Hematopoietic multipotent progenitor cell (in vitro differentiated cells): ENCODE measurements around the gene NIPAL3. TPM values are rescaled to one million over a fixed set of nuclear protein-coding genes. Genes with fewer than 3 reads are reported as not detected.
A peak's percentile ranks its signal among the peaks of the same experiment; 100 is the strongest.

Source experiments
- DNase-seq, 3 donors: peaks; one replicate each; pipeline ENCODE4 v3.0.0-alpha.2; 2011 to 2015; ENCODE audit warnings: low read depth in 2 of 3, low spot score in 2 of 3
- total RNA-seq: library from RNA; depleted of rRNA; stranded (reverse); fragments of >200 nt; gene quantifications from one replicate; pipeline ENCODE4 v1.2.3, GENCODE V29; 2012

NIPAL3 gene
- 48.7 TPM for total RNA-seq

DNA sequence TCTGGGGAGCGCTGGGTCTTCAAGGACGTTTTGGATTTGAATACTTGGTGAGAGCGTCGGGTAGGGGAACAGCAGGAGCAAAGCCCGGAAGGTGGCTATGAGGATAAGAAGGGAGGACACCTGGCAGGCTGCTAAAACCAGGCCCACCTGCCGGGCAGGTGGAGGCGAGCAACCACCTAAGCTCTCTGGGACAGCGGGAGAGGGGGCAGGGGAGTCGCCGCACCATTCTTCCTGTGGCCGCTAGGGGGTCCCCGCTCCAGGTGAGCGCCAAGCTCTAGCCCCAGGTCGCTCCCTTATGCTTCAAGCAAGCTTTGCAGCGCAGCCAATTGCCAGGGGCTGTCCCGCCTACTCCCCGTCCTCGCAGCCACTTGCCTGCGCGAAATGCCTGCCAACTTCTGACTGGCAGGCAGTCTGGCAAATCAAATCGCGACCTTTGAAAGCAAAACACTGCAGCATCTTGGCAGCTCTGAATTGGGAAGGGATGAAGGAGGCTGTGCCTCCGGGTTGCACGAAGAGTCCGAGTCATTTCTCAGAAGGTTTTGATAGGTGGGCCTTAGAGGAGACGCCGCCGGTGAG, at the start of gene NIPAL3:
TSS of gene NIPAL3 (plus strand) at position 469 of the 576 bp plus-strand sequence. CDS start 3,746 bp downstream, outside the sequence.
- peak; percentile 85 to 99 (median 99) for DNase-seq

DNA sequence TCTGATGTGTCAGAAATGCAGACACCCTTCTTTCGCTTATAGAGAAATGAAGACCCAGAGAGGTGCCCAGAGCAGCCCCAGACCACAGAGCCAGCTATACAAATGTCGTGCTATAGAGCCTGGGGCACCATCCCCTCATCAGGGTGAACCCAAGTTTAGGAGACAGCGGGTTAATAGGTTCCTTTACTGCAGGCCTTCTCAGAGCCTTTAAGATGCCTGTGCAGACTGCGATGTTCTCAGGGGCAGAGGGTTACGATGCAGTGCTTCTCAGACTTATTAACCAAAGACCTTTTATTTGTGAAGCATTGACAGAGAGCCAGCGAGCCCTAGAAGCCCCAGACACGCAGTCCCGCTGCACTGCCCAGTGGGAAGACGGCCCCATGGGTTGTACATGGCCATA, 48.9 kb upstream of the NIPAL3 start:
- no peak for DNase-seq

DNA sequence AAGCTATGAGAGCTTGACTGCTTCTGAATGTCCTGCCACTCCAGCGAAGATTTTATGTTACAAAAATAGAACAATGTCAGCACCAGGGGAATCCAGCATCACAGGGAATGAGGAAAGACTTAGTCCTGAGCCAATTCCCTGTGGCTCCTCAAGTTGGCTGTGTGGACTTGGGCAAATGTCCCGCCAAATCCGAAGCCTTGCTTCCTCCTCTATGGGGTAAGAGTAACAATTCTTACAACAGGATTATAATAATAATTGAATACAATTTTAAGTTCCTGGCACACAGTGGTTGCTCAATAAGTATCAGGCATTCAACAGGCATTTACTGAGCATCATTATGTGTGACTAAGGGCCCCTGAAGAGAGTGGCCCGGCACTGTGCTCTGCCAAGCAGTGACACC, 46.4 kb upstream of the NIPAL3 start:
- DNase-seq = no peak

DNA sequence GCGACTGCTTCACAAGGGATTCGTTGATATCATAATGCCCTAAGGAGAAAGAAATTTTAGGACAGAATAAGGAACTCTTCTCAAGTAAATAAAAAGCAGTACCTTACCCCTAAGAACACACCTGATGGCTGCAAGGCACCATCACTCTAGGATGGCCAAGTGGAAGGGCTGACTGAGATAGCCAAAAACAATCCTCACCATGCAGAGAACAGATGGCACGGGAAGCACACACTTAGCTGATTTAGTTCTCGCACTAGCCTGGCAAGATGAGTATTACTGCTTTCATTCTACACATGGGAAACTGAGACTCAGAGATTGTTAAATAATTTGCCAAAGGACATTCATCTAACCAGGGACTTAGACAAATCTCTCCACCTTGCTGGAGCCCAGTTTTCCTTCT, 45.8 kb upstream of the NIPAL3 start:
- no peak for DNase-seq

DNA sequence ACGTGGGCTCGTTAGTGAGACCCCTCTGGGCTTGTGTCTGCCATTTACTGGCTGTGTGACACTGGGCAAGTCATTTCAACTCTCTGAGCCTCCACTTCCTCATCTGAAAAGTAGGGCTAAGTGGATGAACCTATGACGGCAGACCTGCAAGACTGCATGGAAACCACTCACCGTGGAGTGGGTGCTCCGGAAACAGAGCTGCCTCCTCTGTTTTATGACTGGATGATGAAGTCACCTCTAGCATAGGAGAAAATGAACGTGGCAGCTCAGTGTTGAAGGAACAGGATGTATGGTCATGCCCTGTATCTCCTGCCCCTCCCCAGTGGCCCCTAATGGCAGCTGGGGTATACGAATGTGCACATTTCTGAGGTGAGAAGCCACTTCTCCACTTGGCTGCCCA, 42.6 kb upstream of the NIPAL3 start:
- DNase-seq = no peak

DNA sequence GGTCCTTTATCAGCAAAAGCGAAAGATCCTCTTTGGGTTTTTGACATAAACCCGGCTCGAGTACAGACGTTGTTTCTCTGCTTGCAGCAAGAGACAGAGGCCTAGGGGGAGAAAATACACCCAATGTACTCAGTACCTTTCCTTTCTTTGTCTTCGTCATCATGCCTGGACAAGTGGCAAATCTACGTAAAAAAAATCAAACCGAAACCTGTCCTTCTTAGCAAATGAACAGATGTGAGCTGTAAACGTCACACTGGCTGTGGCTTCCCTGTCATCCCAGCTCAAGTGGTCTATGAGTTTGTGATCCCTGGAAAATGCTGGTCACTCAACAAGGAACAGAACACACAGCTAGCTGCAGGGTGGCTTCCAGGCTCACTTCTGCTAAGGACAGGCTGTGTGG, 41.9 kb upstream of the NIPAL3 start:
- DNase-seq = no peak

DNA sequence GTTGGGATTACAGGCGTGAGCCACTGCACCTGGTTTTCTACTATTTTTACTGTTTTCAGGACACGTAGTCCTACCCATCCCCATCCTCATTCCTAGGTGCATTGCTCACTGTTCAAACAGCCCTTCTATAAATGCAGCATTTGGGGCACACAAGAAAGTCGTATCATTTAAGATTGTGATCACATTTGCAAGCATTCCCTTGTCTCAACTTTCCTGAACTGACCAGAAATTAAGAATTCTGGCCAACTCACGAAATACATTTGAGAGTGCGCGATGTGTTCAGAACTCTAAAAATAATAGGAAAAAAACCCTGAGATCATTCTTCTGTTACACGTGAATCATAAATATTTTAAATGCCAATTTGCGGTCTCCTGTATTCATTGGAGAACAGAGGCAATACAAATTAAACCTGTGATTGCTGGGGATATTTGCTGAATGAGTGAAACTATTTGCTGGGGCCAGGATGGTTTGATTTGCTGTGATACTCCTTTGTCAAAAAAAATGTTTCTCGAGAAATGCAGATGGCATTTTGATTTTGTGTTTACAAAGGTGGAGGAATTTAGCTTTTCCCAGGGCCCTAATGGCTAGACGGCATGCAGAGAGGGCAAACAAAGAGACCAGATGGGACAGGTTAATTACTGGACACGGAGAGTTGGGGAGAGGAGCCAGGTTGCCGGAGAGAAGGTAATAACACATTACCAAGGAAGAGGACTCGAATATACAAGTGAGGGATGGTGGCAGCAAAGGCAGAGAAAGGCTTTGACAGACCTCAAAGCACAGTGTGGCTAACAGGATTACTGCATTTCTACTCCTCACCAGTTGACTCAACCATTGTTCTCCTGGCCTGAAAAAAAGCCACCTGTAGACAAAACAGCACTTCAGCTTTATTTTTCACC, 40.5 kb upstream of the NIPAL3 start:
- DNase-seq = no peak

DNA sequence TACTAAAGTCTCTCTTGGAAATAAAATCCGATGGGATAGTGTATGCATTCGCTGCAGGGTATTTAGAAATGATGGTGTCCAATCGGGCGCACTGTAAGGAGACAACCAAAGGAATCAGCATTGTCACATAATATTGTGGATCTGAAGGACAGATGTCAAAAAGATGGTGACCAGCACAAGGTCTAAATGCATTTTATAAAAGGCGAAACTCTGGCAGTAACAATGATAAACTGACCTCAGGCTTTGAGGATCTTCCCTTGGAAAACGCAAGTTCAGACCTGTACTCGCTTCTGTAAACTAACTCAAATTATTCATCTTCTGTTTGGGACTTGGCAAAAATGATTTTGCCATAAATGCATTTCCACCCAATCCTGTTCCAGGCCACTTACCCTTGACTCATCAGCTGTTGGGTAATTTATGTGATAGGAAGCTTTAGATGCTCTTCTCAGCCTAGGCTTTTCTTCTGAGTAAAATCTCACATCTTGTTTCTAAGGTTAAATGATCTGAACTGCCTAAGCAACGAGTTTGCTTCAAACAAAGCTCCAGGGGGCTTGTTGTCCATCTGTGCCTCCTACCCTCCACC, 35.8 kb upstream of the NIPAL3 start:
- no peak for DNase-seq

DNA sequence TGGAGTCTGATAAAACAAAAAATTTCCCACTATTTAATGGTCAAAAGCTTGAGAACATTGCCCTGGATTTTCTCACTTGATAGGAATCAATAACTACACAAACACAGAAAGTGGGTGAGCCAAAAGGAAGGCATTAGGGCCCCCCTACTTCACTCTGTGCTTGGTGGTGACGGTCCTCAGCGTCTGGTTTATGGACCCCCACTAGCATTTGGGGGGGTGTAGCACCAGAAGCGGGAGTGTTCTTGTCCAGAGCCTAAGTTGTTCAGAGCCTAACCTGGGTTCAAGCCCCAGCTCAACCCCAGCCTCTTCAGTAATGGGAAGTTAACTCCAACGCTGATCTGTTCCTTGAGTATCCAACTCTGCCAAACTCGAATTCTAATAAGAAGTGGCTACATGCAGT, 35.1 kb upstream of the NIPAL3 start:
- no peak for DNase-seq

DNA sequence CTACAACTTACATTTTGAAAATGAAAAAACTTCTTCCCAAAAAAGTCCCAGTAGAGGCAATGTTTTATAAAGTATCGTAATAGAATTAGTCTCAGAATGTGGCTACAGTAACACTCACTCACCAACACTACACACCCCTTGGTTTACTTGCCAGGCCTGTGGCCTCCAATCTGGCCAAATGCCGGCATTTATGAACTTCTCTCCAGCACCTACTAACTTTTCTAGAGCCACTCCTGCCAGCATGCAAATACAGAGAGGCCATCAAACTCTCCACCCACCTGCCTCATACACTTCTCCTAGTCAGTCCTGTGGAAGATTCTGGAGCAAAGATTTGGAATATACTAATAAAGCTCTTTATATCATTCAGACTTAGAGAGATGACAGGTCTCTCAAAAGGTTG, 34.3 kb upstream of the NIPAL3 start:
- no peak for DNase-seq

DNA sequence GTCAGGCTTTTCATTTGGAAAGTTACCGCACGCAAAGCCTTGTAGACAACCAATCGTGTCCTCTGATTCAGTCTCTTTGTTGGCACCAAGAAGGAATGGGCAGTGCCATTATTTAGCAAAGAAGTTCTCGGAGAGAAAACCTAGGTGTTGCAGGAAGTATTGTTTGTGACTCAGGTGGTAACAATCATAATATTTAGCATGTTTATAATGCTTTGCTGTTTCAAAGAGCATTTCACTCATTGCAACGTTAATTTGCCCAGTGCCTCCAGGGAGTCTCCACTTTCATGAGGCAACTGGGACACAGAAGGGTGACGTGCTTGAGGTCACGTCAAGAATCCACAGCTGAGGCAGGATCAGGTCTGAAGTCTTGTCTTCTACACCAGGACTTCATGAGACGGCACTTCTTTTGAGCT, 33.4 kb upstream of the NIPAL3 start:
- DNase-seq = no peak

DNA sequence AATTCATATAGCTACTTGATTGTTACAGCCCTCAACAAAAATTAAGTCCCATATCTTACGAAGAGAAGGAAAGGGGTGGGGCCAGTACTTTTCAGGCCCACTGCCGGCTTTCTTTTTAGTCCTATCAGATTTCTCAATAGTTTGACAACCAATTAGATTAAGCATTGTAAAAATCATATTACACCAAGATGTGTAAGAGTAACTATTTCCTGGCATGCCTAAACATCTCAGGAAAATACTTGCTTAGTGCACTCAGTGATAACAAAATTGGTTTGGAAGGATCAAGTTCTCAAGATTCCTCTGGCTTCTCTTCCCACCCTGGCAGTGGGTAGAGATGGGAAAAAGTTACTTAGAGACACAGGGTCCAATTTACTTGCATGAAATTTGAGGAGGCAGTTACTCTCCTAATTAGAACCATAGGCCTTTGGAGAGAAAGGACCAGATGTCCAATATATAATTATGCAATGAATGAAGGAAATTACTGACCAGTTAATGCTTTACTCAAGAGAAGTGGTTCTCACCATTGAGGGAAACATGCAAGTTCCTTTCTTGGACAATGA, 32.1 kb upstream of the NIPAL3 start:
- no peak for DNase-seq

DNA sequence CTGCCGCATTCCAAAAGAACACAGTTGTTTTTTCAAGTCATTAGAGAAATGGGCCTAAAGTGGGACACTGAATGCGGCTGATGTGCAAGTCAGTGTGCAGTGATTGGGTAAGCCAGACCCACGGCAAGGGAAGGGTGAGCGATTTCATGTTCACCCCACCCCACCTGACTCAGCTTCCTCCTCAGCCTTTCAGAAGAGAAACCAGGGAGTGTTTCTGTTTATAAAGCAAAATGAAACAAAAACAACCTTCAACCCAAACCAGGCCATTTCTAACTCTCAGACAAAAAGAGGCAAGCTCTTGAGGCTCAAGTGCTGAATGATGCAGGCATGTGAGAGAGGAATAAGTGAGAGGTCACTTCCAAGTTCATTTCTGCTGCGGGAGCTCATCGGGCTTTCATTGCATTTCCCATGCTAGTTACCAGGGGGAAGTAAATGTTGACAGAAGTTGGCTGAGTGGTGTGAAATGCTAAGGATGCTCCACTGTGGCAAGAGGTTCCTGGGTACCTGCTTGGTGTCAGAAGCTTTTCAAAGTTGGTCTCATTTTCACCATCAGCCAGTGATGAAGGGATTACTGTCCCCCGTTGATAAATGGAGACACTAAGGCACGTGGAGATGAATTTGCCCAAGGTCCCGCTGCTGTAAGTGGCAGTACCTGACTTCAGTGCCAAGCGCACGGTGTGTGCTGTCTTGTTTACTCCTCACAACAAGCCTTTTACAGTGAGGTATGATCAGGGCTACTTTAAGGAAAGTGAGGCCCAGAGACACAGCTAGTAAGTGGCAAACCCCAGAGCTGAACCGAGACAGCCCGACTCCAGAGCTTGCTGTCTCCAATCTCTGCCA, 31.1 kb upstream of the NIPAL3 start:
- peak in 1 of 3 donors; percentile 39 for DNase-seq

DNA sequence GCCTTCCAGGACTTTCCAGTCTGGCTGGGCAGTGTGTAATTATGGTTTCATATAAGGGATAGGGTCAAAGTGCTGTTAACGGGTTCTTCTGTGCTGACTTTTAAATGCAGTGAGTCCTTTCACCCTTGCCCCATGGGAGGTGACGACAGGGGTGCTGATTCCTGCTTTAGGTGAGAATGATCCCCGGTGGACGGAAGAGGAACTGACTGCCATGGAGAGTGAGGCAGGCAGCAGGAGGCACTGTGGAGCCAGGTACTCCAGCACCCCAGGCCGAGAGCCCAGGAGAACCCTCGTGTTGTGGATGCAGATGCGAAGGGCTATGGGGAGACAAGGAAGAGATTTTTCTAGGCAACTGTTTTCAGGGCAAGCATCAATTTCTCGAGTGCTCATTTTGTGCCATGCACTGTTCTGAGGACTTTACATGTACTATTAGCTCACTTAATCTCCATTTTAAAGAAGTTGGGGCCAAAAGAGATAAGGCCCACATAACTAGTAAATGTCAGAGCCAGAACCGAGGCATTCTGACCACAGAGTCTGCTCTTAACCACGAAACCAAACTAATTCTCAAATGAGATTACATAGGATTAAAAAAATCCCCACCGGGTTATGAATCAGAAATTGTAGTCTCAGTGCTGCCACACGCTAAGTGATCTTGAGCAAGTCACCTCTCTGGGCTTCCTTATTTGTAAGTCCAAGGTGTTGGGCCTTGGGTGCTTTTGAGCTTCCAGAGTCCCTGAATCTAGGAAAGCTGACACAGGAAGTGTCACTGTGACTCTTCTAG, 30.3 kb upstream of the NIPAL3 start:
- DNase-seq = peak in 2 of 3 donors; percentile 9 to 15

DNA sequence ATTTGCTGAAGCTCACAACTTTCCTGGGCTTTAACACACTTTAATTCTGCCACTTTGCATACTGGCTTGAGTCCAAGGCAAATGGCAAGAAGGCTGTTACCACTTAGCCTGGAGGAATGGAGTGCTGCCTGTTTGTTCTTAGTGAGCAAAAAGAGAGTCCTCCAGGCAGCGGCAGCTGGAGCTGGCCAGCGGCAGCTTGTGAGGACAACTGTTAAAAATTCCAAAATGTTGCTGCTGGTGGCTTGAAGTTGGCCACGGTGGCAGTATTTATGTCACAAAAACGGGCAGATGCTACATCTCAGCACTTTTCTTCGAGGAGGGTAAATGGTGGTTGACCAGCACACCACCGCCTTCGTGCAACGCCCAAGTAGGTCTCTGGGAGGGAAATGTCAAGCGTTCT, 29.4 kb upstream of the NIPAL3 start:
- no peak for DNase-seq

DNA sequence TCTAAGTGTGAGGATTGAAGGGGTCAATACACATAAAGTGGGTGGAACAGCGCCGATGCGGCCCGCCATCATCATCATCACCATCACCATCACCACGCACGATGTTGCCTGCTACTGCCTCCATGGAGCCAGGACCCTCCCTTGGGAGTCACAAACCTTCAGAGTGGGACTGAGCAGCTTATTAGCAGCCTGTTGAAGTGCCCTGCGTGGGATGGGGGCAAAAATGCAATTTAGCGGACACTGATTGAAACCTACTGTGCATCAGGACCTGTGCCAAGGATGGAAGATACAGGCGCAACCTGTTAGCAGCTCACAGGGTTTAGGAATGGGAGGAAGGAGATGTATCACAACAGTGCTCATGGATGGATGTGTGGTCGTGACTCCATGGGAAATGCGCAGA, 28.7 kb upstream of the NIPAL3 start:
- no peak for DNase-seq

DNA sequence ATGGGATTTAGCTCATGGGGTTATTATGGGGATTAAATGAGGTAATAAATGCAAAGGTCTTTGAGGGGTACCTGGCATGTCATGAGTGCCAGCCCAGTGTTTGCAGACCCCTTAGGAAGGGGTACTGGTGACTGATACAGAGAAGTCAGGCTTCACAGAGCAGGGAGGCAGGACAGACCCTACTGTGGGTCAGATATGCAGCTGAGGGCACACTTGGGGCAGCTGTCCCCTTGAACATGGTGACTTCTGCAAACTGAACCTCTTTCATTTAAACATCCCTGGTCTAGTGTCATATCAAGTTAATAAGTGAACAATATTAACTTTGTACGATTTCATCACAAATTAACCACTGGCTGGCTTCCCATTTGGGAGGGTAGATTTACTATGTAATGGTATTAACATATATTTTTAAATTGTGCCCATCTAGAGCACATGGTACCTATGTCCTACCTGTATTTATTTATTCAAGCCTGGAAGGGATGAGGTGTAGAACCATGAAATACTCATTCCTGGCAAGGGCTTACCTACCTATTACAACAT, 27.9 kb upstream of the NIPAL3 start:
- no peak for DNase-seq

DNA sequence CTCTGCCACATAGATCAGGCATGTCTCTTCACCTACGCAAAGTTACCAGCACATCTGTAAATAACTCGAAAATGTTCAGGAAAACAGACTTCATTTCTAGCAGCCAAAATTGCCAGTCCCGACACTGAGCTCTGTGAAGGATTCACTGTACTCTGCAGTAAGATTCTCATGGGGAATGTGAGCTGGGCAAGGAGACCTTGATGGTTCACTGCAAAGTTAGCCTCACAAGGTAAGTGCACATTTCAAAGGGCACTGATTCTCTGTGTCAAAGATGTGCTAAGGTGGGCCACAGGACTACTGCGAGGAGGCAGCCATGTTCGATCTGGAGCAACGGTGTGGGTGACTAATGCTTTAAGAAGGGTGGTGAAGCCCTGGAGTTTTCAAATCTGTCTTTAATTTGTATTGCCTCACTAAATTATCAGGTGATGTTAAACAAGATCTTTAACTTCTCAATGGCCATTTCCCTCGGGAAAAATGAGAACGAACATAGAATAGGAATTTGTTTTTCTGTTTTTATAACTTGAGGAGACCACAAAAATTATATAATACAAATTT, 27.2 kb upstream of the NIPAL3 start:
- no peak for DNase-seq

DNA sequence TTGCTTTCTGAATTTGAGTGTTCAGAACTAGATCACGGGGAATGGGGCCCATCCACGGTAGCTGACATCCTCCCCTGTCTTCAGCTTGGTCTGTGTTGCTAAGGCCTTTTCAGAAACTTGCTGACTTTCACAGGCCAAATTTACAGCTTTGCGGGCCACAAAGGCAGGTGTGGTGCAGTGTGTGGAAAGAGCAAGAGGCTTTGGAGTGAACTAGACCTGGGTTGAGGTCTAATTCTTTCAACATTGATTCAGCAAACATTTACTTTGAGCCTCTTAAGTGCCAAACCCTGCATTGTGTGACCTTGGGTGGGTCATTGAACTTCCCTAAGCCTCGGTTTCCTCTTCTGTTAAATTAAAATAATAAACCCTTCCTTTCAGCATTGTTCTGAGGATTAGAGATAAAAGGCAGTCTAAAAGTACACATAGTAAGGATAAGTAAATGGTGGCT, 26.3 kb upstream of the NIPAL3 start:
- no peak for DNase-seq
